ENCODE measurements around the gene CENPN. TPM values are rescaled to one million over a fixed set of nuclear protein-coding genes. Genes with fewer than 3 reads are reported as not detected.

Gene CENPN
- total RNA-seq, 1 experiment from 2014 or later, result 76.7 TPM

DNA sequence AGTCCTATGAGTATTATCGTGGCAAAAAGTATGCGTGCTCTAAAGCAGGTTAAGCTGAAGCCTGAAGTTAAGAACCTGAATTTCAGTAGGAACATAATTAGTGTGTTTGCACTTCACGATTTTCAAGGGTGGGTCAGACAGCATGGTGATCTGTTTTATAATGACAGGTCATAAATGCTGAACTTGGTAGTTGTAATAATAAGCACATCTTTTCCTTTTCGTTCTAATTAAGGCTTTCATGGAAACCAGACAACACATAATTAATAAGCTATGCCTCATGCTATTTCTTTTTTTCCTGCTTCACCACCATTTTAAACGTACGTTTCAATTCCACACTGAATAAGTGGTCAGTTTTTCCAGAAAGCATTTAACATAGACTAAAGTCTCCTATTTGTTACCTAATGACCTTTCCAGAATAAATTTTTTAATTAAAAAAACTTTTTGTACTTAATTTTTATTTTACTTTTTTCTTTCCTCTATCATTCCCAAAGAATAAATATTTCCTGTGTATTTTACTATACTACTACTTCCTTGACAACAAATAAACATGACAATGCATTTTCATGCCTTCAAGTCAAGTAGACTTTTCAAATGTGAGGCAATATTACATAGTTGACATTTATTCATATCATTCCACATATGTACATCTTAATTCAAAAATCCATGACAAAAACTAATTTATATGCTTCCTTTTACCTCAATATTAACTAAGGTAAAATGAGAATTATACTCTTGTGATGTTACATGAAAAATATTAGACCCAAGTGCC lies 22.7 kb upstream of the CENPN start:
- BruUV-seq (replicated peaks), result no TSS peak
- ATAC-seq, result no peak
- TF ChIP-seq YY1 (IDR thresholded peaks at IDR 0.05; ENCODE audit: extremely low read depth, insufficient replicate concordance, low read depth, low read length), result no peak
- no peak for TF ChIP-seq ZNF274 (IDR thresholded peaks at IDR 0.05; ENCODE audit: low read depth, low read length)
- no peak for TF ChIP-seq SRF (IDR thresholded peaks at IDR 0.05; ENCODE audit: low read depth)
- no peak for TF ChIP-seq RAD21 (IDR thresholded peaks at IDR 0.05; ENCODE audit: low read depth)
- no peak for TF ChIP-seq EZH2phosphoT487 (IDR thresholded peaks at IDR 0.05; ENCODE audit: borderline replicate concordance)
- TF ChIP-seq SIN3A (IDR thresholded peaks at IDR 0.05; ENCODE audit: low read depth), result no peak
- no peak for TF ChIP-seq ATF3 (IDR thresholded peaks at IDR 0.05)
- TF ChIP-seq POLR2AphosphoS5 (IDR thresholded peaks at IDR 0.05; ENCODE audit: low read depth, low read length), result no peak
- TF ChIP-seq, protein P1, sequence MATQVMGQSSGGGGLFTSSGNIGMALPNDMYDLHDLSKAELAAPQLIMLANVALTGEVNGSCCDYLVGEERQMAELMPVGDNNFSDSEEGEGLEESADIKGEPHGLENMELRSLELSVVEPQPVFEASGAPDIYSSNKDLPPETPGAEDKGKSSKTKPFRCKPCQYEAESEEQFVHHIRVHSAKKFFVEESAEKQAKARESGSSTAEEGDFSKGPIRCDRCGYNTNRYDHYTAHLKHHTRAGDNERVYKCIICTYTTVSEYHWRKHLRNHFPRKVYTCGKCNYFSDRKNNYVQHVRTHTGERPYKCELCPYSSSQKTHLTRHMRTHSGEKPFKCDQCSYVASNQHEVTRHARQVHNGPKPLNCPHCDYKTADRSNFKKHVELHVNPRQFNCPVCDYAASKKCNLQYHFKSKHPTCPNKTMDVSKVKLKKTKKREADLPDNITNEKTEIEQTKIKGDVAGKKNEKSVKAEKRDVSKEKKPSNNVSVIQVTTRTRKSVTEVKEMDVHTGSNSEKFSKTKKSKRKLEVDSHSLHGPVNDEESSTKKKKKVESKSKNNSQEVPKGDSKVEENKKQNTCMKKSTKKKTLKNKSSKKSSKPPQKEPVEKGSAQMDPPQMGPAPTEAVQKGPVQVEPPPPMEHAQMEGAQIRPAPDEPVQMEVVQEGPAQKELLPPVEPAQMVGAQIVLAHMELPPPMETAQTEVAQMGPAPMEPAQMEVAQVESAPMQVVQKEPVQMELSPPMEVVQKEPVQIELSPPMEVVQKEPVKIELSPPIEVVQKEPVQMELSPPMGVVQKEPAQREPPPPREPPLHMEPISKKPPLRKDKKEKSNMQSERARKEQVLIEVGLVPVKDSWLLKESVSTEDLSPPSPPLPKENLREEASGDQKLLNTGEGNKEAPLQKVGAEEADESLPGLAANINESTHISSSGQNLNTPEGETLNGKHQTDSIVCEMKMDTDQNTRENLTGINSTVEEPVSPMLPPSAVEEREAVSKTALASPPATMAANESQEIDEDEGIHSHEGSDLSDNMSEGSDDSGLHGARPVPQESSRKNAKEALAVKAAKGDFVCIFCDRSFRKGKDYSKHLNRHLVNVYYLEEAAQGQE (IDR thresholded peaks at IDR 0.05; ENCODE audit: low read depth), result no peak
- TF ChIP-seq, protein P2, sequence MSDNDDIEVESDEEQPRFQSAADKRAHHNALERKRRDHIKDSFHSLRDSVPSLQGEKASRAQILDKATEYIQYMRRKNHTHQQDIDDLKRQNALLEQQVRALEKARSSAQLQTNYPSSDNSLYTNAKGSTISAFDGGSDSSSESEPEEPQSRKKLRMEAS (IDR thresholded peaks at IDR 0.05), result no peak
- TF ChIP-seq EGR1 (IDR thresholded peaks at IDR 0.05; ENCODE audit: low read depth), result no peak
- TF ChIP-seq, protein P3, sequence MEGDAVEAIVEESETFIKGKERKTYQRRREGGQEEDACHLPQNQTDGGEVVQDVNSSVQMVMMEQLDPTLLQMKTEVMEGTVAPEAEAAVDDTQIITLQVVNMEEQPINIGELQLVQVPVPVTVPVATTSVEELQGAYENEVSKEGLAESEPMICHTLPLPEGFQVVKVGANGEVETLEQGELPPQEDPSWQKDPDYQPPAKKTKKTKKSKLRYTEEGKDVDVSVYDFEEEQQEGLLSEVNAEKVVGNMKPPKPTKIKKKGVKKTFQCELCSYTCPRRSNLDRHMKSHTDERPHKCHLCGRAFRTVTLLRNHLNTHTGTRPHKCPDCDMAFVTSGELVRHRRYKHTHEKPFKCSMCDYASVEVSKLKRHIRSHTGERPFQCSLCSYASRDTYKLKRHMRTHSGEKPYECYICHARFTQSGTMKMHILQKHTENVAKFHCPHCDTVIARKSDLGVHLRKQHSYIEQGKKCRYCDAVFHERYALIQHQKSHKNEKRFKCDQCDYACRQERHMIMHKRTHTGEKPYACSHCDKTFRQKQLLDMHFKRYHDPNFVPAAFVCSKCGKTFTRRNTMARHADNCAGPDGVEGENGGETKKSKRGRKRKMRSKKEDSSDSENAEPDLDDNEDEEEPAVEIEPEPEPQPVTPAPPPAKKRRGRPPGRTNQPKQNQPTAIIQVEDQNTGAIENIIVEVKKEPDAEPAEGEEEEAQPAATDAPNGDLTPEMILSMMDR (IDR thresholded peaks at IDR 0.05 in 2 of 3, conservative IDR thresholded peaks at IDR 0.05 in 1 of 3; ENCODE audit: borderline replicate concordance in 1 of 3, insufficient read depth in 1 of 3, low read depth in 2 of 3, low read length in 2 of 3), result no peak
- no peak for TF ChIP-seq FOSL1 (IDR thresholded peaks at IDR 0.05; ENCODE audit: low read depth)
- no peak for TF ChIP-seq CEBPB (IDR thresholded peaks at IDR 0.05; ENCODE audit: low read depth)
- no peak for TF ChIP-seq SP1 (IDR thresholded peaks at IDR 0.05; ENCODE audit: low read depth)
- no peak for TF ChIP-seq POLR2A (IDR thresholded peaks at IDR 0.05; ENCODE audit: borderline replicate concordance, extremely low read depth, insufficient read depth, insufficient read length)
- TF ChIP-seq ZBTB33 (IDR thresholded peaks at IDR 0.05; ENCODE audit: extremely low read depth, insufficient replicate concordance, low read length), result no peak
- no peak for TF ChIP-seq ELF1 (IDR thresholded peaks at IDR 0.05; ENCODE audit: borderline replicate concordance, low read depth)

More for the DNA sequence above, 22.7 kb upstream of the CENPN start:
- Histone ChIP-seq H3K36me3 (ENCODE audit: control insufficient read depth in 1 of 2, insufficient read depth in 2 of 2, low read length in 2 of 2) (peaks cover 0 to 2% of the 10 kb centered on the region in 2 experiments; a peak in 2 of 4 replicates), H4K20me1 (ENCODE audit: insufficient read depth) (peaks cover 11% of the 10 kb centered on the region; the same call in 1 of the 2 replicates), H3K4me1 (ENCODE audit: control insufficient read depth in 1 of 2, insufficient read depth in 2 of 2, low read length in 2 of 2) (no peaks in the 10 kb centered on the region), H3K9me2 (ENCODE audit: insufficient read depth) (no peaks in the 10 kb centered on the region), H3K79me2 (ENCODE audit: insufficient read depth, low read length) (peaks cover 81% of the 10 kb centered on the region), H2AFZ (ENCODE audit: low read depth, low read length, poor library complexity, severe bottlenecking) (no peak overlapping the region), H3K27ac (ENCODE audit: low read depth, low read length) (no peak overlapping the region), H3K9me3 (ENCODE audit: control insufficient read depth in 1 of 2, insufficient read depth in 1 of 2, low read depth in 1 of 2, low read length in 2 of 2) (no peaks in the 10 kb centered on the region), H3K4me2 (ENCODE audit: low read length) (no peak overlapping the region), H3K9ac (ENCODE audit: low read length) (no peak overlapping the region), H3K27me3 (ENCODE audit: insufficient read depth, low read length) (no peaks in the 10 kb centered on the region), H3K4me3 (replicated peaks in 1 of 2; ENCODE audit: low read depth in 1 of 2, low read length in 2 of 2) (no peak overlapping the region)
- intact Hi-C loops (cut with micrococcal nuclease), result no loop called here
- ChIA-PET POLR2A (no interaction called here), CTCF (interaction anchor here (1.0 kb wide), 1 partner anchor 20 kb away, joined by 4 read pairs; no protein-coding TSS in a partner anchor), RAD21 (ENCODE audit: low non-redundant PET in 1 of 2, low total read pairs in 2 of 2, uncharacterized antibody in 2 of 2, unreplicated experiment in 2 of 2) (no interaction called here)
- DNase-seq (ENCODE audit: low read depth, low spot score), result no peak
